HepG2 (cell line): ENCODE results near the gene NGRN. TPM values are rescaled to one million over a fixed set of nuclear protein-coding genes. Genes with fewer than 3 reads are reported as not detected.
A peak's percentile ranks its signal among the peaks of the same experiment; 100 is the strongest.

Experiments used
- AHR ChIP-seq: IDR thresholded peaks from 2 replicates; pipeline ENCODE4 v1.6.1; 2018; ENCODE audit warnings: missing genetic modification reagents, missing compliant biosample characterization
- ATF7-NPFF ChIP-seq: sonication (generic); formaldehyde crosslinking; IDR thresholded peaks from 2 replicates; pipeline ENCODE4 v1.8.1; 2023; ENCODE audit warnings: mild to moderate bottlenecking, low read depth, missing genetic modification reagents, moderate library complexity
- BCL6 ChIP-seq: IDR thresholded peaks from 2 replicates; pipeline ENCODE4 v1.6.1; 2016; ENCODE audit warnings: missing genetic modification reagents, missing compliant biosample characterization
- CENPT ChIP-seq: sonication (generic); formaldehyde crosslinking; IDR thresholded peaks from 2 replicates; pipeline ENCODE4 v1.8.0; 2022; ENCODE audit warnings: low read depth, mild to moderate bottlenecking, moderate library complexity, missing genetic modification reagents
- GABPB1 ChIP-seq: IDR thresholded peaks from 2 replicates; pipeline ENCODE4 v1.6.1; 2016; ENCODE audit warnings: mild to moderate bottlenecking, missing genetic modification reagents, moderate library complexity, missing compliant biosample characterization
- HDAC6 ChIP-seq: fragments of 200-600 bp; sonication (generic); IDR thresholded peaks from 2 replicates; pipeline ENCODE4 v1.7.0; 2017; ENCODE audit warnings: mild to moderate bottlenecking, antibody characterized with exemption, low read length, low read depth
- HNRNPL ChIP-seq: fragments of 200-400 bp; formaldehyde crosslinking; IDR thresholded peaks from 2 replicates; pipeline ENCODE4 v1.6.1; 2017; ENCODE audit warnings: mild to moderate bottlenecking, low read depth, low read length
- KAT8 ChIP-seq: IDR thresholded peaks from 2 replicates; pipeline ENCODE4 v1.6.1; 2016; ENCODE audit warnings: missing genetic modification reagents, missing compliant biosample characterization
- KLF15 ChIP-seq: sonication (generic); formaldehyde crosslinking; IDR thresholded peaks from 2 replicates; pipeline ENCODE4 v1.8.1; 2023; ENCODE audit warnings: borderline replicate concordance, mild to moderate bottlenecking, inconsistent platforms, missing genetic modification reagents, mixed read lengths
- MYC ChIP-seq: sonication (generic); formaldehyde crosslinking; IDR thresholded peaks from 2 replicates; pipeline ENCODE4 v1.9.0; 2021; ENCODE audit warnings: missing genetic modification reagents, borderline replicate concordance
- RAD21 ChIP-seq: fragments of 450-650 bp; formaldehyde crosslinking; IDR thresholded peaks from 2 replicates; pipeline ENCODE4 v1.5.0; 2020; ENCODE audit warnings: mild to moderate bottlenecking
- RARA ChIP-seq: IDR thresholded peaks from 2 replicates; pipeline ENCODE4 v1.6.1; 2016; ENCODE audit warnings: missing genetic modification reagents, missing compliant biosample characterization
- RBAK ChIP-seq: sonication (generic); formaldehyde crosslinking; IDR thresholded peaks from 2 replicates; pipeline ENCODE4 v1.5.1; 2020; ENCODE audit warnings: mild to moderate bottlenecking, missing genetic modification reagents
- RELA ChIP-seq: sonication (generic); formaldehyde crosslinking; IDR thresholded peaks from 2 replicates; pipeline ENCODE4 v1.4.0; 2020; ENCODE audit warnings: missing genetic modification reagents
- YY1 ChIP-seq: IDR thresholded peaks from 2 replicates; pipeline ENCODE4 v1.6.1; 2011; ENCODE audit warnings: low read length, low read depth, moderate library complexity, mild to moderate bottlenecking; ENCODE audit not compliant: insufficient read depth, insufficient replicate concordance
- ZNF441 ChIP-seq: sonication (generic); formaldehyde crosslinking; IDR thresholded peaks from 2 replicates; pipeline ENCODE4 v1.7.0; 2021; ENCODE audit warnings: missing genetic modification reagents, borderline replicate concordance
- ZNF772 ChIP-seq: sonication (generic); formaldehyde crosslinking; IDR thresholded peaks from 2 replicates; pipeline ENCODE4 v1.5.0; 2020; ENCODE audit warnings: mild to moderate bottlenecking, missing genetic modification reagents
- ZNF777 ChIP-seq: sonication (generic); formaldehyde crosslinking; IDR thresholded peaks from 2 replicates; pipeline ENCODE4 v1.4.0; 2020; ENCODE audit warnings: missing genetic modification reagents
- ZSCAN21 ChIP-seq: sonication (generic); formaldehyde crosslinking; IDR thresholded peaks from 2 replicates; pipeline ENCODE4 v1.8.0; 2022; ENCODE audit warnings: mild to moderate bottlenecking, missing genetic modification reagents, moderate library complexity, borderline replicate concordance
- ZSCAN22 ChIP-seq: sonication (generic); formaldehyde crosslinking; IDR thresholded peaks from 2 replicates; pipeline ENCODE4 v1.4.0; 2020; ENCODE audit warnings: mild to moderate bottlenecking, missing genetic modification reagents
- polyA plus RNA-seq, 8 experiments: library from polyadenylated mRNA; depleted of rRNA in 3 of 8; stranded (reverse) in 7 of 8; unstranded in 1 of 8; fragments of >200 nt; fragmentation: Illumina TruSeq in 4 of 8; extraction: Trizol in 4 of 8; gene quantifications; 2 replicates each; pipeline versions ENCODE4 v1.2.1 to v1.2.3, GENCODE V29; 2011 to 2016; ENCODE audit warnings: low read depth in 4 of 8, missing spikeins in 1 of 8, mixed read lengths in 1 of 8; ENCODE audit not compliant: insufficient read depth in 1 of 8
- total RNA-seq, 5 experiments: library from RNA; depleted of rRNA; stranded (reverse); fragments of >200 nt; fragmentation: Illumina TruSeq; extraction: Trizol; gene quantifications; 2 replicates each; pipeline ENCODE4 v1.2.3, GENCODE V29; 2016; ENCODE audit warnings: low read depth in 1 of 5
- TF ChIP-seq, protein P1 (sequence below): sonication (generic); formaldehyde crosslinking; IDR thresholded peaks from 2 replicates; pipeline ENCODE4 v1.4.0; 2020; ENCODE audit warnings: missing genetic modification reagents
- TF ChIP-seq, protein P2 (sequence below): sonication (generic); formaldehyde crosslinking; IDR thresholded peaks from 2 replicates; pipeline ENCODE4 v1.4.0; 2020; ENCODE audit warnings: missing genetic modification reagents

Gene NGRN
- total and polyA plus RNA-seq, 2 of the 13 experiments (the other 11 are each of a cell fraction or from before 2014, with no cell fraction given) = 39.8 to 63.7 TPM

DNA sequence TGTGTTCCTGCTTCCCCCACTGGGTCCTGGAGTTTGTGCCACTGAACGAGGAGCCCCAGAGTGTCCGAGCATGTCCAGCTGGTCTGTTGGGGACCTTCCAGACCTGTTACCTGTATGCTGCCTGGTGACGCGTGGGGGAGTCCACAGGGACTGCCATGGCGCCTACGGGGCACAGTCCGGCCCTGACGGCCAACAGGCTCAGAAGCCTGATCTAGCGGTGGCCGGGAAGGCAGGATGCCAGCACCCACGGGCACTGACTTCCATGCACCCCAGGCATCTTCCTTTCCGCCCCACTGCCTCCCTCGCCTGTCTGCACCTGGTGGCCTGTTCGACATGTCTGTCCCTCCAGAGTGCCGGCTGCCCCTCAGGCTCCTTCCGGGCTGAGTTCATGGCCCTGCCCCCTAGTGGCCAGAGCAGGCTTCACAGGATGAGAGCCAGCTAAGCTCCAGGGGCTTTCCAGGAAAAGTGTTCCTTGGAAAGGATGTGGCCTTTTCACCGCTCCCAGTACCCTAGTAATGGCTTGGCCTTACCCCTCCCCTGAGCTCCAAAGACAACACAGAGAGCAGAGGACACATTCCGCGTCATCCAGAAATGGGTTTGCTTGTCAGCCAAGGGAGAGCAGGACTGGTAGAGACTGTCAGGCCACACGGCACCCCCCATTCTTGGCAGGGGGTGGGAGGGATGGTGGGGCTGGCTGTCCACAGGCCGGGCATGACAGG lies 35.7 kb downstream of the NGRN start (continued):
- TF ChIP-seq HNRNPL (0 out of 2 replicates have a peak, but pooled peaks have one; percentile 14), ATF7-NPFF (CRISPR knock-in tag) (0 out of 2 replicates have a peak, but pooled peaks have one; percentile 42), BCL6 (CRISPR knock-in tag) (peak; percentile 99), RBAK (CRISPR knock-in tag) (no peak), GABPB1 (CRISPR knock-in tag) (peak; percentile 57), RAD21 (CRISPR knock-in tag) (peak; percentile 50; the same call in 1 of the 2 replicates), KAT8 (0 out of 2 replicates have a peak, but pooled peaks have one; percentile 36), ZSCAN22 (CRISPR knock-in tag) (no peak), MYC (CRISPR knock-in tag) (peak; percentile 26; the same call in 1 of the 2 replicates), CENPT (no peak), ZNF772 (CRISPR knock-in tag) (0 out of 2 replicates have a peak, but pooled peaks have one; percentile 37), RARA (CRISPR knock-in tag) (peak; percentile 84), KLF15 (CRISPR knock-in tag) (no peak), AHR (CRISPR knock-in tag) (0 out of 2 replicates have a peak, but pooled peaks have one; percentile 31), ZSCAN21 (CRISPR knock-in tag) (no peak), ZNF441 (CRISPR knock-in tag) (no peak), YY1 (peak; percentile 35), ZNF777 (0 out of 2 replicates have a peak, but pooled peaks have one; percentile 18), HDAC6 (no peak), RELA (CRISPR knock-in tag) (peak; percentile 59; the same call in 1 of the 2 replicates)
- TF ChIP-seq, protein P1, sequence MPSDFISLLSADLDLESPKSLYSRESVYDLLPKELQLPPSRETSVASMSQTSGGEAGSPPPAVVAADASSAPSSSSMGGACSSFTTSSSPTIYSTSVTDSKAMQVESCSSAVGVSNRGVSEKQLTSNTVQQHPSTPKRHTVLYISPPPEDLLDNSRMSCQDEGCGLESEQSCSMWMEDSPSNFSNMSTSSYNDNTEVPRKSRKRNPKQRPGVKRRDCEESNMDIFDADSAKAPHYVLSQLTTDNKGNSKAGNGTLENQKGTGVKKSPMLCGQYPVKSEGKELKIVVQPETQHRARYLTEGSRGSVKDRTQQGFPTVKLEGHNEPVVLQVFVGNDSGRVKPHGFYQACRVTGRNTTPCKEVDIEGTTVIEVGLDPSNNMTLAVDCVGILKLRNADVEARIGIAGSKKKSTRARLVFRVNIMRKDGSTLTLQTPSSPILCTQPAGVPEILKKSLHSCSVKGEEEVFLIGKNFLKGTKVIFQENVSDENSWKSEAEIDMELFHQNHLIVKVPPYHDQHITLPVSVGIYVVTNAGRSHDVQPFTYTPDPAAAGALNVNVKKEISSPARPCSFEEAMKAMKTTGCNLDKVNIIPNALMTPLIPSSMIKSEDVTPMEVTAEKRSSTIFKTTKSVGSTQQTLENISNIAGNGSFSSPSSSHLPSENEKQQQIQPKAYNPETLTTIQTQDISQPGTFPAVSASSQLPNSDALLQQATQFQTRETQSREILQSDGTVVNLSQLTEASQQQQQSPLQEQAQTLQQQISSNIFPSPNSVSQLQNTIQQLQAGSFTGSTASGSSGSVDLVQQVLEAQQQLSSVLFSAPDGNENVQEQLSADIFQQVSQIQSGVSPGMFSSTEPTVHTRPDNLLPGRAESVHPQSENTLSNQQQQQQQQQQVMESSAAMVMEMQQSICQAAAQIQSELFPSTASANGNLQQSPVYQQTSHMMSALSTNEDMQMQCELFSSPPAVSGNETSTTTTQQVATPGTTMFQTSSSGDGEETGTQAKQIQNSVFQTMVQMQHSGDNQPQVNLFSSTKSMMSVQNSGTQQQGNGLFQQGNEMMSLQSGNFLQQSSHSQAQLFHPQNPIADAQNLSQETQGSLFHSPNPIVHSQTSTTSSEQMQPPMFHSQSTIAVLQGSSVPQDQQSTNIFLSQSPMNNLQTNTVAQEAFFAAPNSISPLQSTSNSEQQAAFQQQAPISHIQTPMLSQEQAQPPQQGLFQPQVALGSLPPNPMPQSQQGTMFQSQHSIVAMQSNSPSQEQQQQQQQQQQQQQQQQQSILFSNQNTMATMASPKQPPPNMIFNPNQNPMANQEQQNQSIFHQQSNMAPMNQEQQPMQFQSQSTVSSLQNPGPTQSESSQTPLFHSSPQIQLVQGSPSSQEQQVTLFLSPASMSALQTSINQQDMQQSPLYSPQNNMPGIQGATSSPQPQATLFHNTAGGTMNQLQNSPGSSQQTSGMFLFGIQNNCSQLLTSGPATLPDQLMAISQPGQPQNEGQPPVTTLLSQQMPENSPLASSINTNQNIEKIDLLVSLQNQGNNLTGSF (CRISPR knock-in tag) = no peak
- TF ChIP-seq, protein P2, sequence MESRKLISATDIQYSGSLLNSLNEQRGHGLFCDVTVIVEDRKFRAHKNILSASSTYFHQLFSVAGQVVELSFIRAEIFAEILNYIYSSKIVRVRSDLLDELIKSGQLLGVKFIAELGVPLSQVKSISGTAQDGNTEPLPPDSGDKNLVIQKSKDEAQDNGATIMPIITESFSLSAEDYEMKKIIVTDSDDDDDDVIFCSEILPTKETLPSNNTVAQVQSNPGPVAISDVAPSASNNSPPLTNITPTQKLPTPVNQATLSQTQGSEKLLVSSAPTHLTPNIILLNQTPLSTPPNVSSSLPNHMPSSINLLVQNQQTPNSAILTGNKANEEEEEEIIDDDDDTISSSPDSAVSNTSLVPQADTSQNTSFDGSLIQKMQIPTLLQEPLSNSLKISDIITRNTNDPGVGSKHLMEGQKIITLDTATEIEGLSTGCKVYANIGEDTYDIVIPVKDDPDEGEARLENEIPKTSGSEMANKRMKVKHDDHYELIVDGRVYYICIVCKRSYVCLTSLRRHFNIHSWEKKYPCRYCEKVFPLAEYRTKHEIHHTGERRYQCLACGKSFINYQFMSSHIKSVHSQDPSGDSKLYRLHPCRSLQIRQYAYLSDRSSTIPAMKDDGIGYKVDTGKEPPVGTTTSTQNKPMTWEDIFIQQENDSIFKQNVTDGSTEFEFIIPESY (CRISPR knock-in tag) = peak; percentile 77
